Stimulated activated CD4-positive, alpha-beta T cell treated with anti-CD3 and anti-CD28 coated beads, Interleukin-12 subunit alpha, Interleukin-12 subunit beta, amount 100 ng/mL, for 48 hours (primary cell): ENCODE data around the gene SPSB1.

ENCODE experiments used
- DNase-seq, 3 donors: peaks; one replicate each; pipeline ENCODE4 v3.0.0-alpha.2; 2020; ENCODE audit warnings: low read depth in 2 of 3, low spot score in 1 of 3

The SPSB1 gene

GRCh38 chr1:9340864-9341263 is 48.2 kb downstream of the SPSB1 start:
- no peak for DNase-seq

- no peak for DNase-seq
Measured at GRCh38 chr1:9341301-9341845, 48.7 kb downstream of the SPSB1 start.

- DNase-seq, result no peak
Measured at GRCh38 chr1:9343269-9343668, 50.6 kb downstream of the SPSB1 start.

- no peak for DNase-seq
Measured at GRCh38 chr1:9344426-9345200, 51.9 kb downstream of the SPSB1 start.

- no peak for DNase-seq
Measured at GRCh38 chr1:9345471-9345870, 52.8 kb downstream of the SPSB1 start.

GRCh38 chr1:9345922-9346321 is 53.2 kb downstream of the SPSB1 start:
- no peak for DNase-seq

- DNase-seq, result no peak
Measured at GRCh38 chr1:9346566-9346965, 53.9 kb downstream of the SPSB1 start.

GRCh38 chr1:9347095-9347850 is 54.6 kb downstream of the SPSB1 start:
- no peak for DNase-seq

GRCh38 chr1:9349331-9349851 is 56.7 kb downstream of the SPSB1 start:
- DNase-seq, result no peak

- DNase-seq, result no peak
Measured at GRCh38 chr1:9350013-9350908, 57.6 kb downstream of the SPSB1 start.

GRCh38 chr1:9350960-9351359 is 58.3 kb downstream of the SPSB1 start:
- DNase-seq, result no peak

- no peak for DNase-seq
Measured at GRCh38 chr1:9351654-9352271, 59.1 kb downstream of the SPSB1 start.

- DNase-seq, result no peak
Measured at GRCh38 chr1:9352377-9353134, 59.9 kb downstream of the SPSB1 start.

- no peak for DNase-seq
Measured at GRCh38 chr1:9355503-9355902, 62.8 kb downstream of the SPSB1 start.

- no peak for DNase-seq
Measured at GRCh38 chr1:9356021-9356420, 63.3 kb downstream of the SPSB1 start.

GRCh38 chr1:9356829-9357466 is 64.3 kb downstream of the SPSB1 start:
- DNase-seq, result no peak

- DNase-seq, result no peak
Measured at GRCh38 chr1:9357958-9358357, 65.3 kb downstream of the SPSB1 start.

GRCh38 chr1:9360371-9361064 is 67.8 kb downstream of the SPSB1 start:
- no peak for DNase-seq
